CD4-positive, alpha-beta T cell treated with Interleukin-21 for 1 hour (primary cell): ENCODE results near the gene S100A4.
A peak's percentile ranks its signal among the peaks of the same experiment; 100 is the strongest.

Source experiments
- DNase-seq: peaks from one replicate; pipeline ENCODE4 v3.0.0-alpha.2; 2020

S100A4 gene

DNA sequence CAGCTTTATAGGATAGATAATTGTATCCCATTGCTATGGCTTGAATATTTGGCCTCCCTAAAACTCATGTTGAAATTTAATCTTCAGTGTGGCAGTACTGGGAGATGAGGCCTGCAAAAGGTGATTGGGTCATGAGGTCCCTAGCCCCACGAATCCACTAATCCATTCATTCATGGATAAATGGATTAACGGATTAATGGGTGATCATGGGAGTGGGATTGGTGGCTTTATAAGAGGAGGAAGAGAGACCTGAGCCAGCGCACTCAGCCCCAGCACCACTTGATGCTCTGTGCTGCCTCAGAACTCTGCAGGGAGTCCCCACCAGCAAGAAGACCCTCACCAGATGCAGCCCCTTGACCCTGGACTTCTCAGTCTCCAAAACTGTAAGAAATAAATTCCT, 41.8 kb downstream of the S100A4 start:
- DNase-seq, result no peak

DNA sequence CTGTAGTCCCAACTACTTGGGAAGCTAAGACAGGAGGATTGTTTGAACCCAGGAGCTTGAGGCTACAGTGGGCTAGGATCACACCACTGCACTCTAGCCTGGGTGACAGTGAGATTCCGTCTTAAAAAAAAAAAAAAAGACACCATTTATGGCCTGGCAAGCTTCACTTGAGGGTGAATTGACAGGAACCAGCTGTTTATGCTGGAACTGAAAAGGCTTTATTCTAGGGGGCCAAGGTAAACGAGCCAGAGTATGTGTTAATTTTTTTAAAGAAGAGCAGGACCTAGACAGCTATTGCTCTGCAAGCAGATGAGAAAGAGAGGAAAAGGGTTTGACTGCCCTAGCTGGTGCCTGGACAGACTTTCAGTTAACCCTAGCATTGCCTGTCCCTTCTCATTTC, 46.9 kb downstream of the S100A4 start:
- no peak for DNase-seq

DNA sequence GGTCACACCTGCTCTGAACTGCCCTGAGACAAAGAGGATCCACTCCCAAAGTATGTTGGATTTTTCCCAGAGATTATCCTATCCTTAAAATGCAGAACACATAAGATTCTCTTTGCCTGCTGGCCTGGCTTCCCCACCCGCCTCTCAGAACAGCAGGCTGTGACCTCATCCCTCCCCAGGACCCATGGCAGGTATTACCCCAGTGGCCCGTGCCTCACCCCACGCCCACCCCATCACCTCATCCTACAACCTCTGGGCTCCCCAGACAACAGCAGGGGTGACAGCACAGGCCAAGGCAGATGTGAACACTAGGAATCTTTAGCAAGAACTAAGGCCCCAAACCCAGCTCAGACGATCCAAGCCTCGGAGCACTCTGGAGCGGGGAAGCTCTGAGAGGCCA, 50.1 kb downstream of the S100A4 start:
- DNase-seq, result no peak

DNA sequence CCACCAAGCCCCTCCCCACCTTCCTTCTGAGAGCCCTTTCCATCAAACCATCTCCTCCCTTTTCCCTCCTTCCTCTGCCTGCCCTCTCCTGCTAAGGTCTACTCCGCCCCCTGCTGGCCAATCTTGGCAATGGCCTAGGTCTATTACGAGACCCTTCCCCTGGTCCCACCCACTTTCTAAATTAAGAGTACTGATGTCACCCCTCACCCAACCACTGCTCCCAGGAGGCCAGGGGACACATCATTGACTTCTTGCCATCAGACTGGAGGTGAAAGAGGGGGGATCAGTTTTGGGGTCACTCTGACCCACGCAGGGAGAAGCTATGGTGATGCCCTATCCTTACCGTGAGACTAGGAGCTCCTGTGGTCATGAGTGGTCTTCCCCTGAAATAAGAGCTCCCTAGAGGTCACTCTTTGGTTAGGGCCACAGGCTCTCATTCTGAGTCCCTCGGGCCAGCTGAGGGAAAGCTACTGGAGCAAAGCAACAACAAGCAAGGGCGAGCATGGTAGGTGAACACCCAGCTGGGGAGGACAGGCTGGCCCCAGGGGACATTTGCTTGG, 50.5 kb downstream of the S100A4 start:
- peak; percentile 68 for DNase-seq
